NCI-H1092 treated with DMSO at 0.1 percent for 48 hours (cell line): ENCODE measurements around the gene RBSN.

ENCODE experiments used
- DNase-seq: peaks from one replicate; lab custom pipeline; 2025; lab: John Stamatoyannopoulos, UW

Gene RBSN

DNA sequence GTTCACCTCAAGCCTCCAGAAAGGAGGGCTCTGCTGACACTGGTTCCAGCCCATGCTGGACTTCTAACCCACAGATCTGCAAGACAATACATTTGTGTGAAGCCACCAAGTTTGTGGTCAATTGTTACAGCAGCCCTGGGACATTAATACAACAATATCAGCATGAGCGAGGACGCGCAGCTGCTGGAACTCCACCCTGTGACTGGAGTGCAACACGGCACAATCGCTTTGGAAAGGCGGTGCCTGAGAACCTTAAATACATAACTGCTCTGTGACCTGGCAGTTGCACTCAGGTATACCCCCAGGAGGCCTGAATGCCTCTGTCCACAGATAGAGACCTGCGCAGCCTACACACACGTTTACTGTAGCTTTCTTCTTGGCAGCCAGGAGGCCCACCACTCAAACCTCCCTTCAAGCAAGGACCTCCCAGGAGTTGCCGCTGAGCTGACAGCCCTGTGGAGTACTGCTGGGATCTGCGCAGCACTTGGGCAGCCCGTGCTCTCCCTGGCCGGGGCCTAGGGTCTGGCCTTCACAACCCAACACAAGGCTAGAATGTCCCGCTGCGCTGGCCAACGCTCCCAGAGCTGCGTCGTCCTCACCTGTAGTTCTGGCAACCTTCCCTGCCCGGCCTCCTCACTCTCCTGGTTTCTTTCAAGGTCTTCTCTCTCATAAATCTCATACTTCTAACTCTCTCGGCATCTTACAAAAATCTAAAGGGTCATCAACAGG lies 42.1 kb downstream of the RBSN start:
- no peak for DNase-seq

DNA sequence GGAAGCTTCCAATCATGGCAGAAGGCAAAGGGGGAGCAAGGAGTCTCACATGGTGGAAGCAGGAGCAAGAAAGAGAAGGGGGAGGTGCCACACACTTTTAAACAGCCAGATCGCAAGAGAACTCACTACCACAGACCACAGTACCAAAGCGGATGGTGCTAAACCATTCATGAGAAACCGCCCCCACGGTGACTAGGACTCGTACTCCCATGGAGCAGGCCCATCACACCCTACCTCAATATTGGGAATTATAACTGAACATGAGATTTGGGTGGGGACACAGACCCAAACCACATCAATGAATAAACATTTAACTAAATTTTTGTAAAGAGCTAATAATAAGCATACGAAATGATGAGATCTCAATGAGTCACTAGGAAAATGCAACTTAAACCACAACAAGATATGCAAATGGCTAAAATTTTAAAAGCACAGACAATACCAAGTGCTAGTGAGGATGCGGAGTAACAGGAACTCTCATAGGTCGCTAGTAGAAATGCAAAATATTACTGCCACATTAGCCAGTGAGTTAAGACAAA lies 43.9 kb downstream of the RBSN start:
- no peak for DNase-seq

DNA sequence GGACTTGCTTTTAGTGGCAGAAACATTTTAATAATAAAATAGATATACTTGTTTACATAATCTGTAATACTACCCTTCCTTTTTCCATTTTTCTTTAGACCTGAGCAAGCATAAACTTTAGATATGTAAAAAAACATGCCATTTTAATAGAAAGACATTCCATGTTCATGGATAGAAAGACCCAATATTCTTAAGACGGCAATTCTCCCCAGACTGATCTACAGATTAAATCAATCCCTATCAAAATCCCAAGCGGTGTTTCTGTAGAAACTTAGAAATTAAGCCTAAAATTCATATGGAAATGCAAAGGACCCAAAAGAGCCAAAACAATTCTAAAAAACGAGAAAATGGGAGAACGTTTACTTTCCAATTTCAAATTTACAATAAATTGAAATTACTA lies 45.4 kb downstream of the RBSN start:
- DNase-seq = no peak

DNA sequence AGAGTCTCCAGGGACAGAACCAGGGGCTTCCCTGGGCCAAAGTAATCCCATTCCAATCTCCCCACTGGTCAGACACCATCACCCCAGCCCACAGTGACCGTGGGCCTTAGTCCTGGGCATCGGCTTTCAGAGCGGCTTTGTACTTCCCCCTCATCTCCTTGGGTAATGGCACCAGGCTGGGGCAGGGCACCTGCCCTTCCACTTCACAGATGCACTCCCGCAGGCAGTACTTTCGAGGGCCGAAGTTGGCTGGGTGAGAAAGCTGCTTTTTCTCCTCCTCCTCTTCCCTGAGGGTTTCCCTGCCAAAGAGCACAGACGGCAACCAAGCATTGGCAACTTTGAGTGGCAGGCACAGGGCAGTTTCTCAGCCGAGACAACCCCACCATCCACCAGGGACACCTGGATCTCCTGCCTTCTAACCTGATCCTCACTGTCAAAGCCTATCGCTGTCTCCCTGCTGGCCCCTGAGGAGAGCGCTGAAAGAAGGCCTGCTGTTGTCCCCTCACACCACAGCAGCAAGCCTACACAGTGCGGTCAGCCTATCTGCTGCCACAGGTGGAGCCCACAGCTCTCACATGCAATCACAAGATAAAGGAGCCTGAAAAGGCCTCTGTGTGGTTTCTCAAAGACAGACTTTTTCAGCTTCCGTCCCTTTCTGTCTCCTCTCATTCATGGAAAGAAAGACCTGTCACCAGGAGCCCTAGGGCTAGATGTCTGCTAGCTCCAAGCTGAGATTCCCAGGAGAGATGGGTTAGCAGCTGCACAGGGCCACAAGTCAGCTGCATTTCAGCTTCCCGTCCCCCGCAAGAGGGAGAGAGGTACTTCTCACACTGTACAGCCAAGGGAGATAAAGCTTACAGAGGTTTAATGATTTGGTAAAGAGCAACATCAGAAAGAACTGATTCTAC lies 46.4 kb downstream of the RBSN start:
- DNase-seq = no peak

DNA sequence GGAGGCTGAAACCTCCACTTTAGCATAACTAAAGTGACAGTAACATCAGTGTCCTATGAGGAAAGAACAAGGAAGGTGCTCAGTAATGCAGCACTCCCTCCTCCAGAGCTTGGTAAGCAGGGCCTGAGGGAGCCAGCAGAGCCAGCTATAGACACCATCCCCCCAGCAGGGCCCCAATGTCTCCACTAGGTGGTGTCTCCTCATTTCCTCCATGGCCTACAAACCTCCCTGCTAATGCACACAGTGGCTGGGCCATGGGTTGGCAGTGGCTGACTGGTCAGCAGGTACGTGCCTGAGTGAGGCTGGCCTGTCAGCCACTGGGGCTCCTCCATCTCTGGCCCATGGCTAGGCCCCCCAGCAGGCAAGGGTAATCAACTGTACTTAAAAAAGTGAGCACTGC lies 47.4 kb downstream of the RBSN start:
- no peak for DNase-seq

DNA sequence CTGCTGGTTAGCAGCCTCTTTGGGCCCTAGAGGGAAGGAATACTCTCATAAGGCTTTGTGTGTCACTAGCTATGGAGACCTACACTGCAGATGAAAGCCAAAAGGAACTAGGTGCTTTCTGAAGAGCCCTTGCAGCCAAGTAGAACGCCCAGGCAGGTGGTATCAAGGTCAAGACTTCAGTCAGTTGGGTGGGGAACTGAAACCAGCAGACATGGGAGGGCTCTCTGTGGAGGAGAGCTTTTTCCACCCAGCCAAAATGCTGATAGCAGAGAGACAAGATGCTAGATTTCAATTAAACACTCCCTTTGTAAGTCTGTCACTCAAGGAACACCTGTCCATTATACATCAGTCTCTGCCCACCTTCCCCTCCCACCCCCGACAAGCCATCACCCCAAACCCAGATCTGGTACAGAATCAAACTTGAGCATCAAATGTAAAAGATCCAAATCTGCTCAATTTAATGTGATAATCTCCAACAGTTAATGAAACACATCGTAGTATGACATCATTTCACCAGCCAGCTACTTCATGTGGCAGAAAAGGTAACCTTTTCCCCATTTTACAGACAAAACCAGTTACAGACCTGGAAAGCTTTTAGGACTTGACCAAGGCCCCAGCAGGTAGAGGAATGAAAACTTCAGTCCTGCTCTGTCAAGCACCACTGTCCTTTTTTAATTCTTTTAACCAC lies 48.4 kb downstream of the RBSN start:
- no peak for DNase-seq

DNA sequence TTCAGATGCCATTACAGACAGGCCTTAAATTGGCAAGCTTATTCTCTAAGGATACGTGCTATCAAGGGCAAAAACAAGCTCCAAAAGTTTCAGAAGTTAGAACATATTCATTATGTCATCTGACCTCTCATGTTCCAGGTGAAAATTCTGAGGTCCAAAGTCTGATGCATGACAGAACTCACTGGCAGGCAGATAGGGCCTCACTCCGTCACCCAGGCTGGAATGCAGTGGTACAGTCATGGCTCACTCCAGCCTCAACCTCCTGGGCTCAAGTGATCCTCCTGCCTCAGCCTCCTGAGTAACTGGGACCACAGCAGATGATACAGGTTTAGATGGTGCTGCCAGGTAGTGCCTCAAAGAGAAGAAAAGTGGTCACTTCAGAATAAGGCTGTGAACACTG lies 49.4 kb downstream of the RBSN start:
- no peak for DNase-seq

DNA sequence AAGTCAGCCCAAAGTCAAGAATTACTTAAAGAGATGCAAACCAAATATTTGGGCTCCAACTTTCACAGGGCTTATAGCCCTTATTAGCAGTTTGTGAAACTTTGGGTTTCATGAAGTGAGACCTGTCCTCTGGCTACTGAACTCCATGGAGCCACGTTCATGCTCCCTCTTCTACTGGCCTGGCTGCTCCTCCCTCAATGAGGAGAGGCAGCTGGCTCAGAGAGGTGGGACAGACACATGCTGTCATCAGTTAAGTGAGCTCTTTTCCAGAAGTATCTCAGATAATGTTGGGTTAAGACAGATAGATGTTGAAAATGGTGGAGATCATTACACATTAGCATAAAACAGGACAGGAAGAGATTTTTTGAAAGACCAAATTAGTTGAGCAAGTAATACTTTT lies 53.3 kb downstream of the RBSN start:
- no peak for DNase-seq

DNA sequence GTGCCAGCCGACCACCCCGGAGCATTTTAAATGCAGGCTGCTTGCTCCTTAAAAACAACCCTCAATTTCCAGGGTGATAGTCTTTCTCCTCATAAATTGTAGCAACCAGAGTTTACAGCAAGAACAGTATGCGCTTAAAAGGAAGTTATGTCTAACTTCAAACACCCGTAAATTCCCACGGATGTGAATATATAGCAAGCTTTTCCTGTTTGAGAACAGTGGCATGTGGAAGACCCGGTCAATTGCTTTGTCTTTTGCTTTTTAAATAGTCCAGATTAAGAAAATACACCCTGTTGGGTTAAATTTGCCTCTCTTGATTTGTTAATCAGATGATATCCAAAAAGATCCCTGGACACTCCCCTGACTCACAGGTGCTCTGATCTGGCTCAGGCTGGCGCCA lies 54.6 kb downstream of the RBSN start:
- no peak for DNase-seq

DNA sequence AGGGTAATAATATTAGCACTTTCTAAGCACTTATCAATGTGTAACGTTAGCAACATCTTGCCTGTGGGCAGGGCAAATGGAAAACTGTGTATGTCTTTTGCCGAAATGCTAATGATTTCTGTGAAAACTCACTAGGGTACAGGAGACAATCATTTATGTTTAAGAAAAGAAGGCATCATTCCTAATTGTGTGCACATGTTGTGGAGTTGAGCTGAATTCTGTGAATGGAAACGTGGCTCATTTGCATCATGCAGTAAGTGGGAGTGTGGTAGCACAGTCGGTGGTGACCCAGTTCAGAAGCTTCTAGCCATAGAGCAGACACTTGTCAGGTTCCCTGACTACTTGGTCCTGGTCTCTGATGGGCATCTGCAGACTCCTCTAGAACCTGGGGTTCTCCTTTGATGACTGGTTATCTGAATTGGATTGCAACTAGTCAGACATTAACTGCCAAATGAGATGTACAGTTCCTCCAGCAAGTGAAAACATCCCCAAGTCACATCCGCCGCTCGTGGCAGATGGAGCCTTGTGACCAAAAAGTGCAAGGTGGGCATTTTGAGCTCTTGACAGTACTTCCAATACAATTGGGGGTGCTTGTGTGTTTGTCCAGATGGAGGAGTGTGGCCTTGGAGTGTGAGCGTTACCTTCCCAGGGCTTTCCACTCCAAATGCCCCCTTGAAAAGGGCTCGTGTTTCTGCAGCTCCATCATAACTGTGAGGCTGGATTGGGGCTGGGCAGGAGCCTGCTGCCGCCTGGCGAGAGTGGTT lies 55.4 kb downstream of the RBSN start:
- no peak for DNase-seq

DNA sequence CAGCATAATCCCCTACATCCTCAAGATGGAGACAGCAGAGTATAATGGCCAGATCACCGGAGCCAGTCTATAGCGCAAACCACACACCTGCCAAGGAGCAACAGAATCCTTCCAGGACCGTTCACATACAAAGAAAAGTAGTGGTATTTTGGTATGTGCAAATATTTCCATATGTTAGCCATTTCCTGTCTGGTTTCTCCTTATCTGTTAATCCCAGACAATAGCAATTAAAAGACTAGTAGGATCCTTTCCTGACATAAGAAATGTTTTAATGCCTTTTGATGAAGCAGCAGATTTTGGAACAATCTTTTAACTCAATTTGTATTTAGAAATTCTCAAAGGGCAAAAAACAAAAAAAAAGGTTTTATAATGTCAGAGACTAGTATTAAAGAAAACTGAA lies 56.0 kb downstream of the RBSN start:
- no peak for DNase-seq

DNA sequence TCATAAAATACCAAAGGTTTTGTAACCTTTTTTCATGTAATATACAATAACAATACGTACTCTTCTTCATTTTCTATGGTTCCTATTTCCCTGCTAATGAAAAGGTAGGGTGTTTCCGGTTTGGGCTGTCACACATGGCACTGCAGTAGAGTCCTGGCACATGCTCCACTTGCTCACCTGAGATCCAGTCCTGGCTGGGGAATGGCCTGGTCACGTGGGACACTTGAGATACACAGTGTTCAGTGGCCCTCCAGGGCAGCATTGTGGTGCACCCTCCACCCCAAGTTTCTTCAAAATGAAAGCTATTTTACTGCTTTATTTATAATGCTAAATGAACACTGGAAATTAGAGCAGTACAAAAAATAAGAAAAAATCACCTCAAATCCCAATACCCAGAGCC lies 57.0 kb downstream of the RBSN start:
- no peak for DNase-seq

DNA sequence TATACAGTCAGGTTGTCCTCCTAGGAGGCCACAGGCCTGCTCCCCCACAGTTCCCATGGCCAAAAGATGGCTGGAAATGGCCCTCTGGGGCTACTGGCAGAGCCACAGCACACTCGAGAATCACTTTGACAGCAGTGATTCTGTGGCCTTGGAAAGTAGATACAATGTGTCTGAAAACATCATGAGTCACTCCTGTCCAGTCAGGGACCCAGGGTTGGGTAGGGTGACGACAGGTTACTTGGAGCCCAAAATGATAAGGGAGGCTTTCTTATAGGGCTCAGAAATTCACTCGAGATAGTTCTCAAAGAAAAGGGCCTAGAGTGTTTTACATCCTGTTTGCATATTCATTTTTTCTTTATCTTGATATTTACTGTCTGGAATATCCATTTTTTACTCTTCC lies 58.1 kb downstream of the RBSN start:
- DNase-seq = no peak

DNA sequence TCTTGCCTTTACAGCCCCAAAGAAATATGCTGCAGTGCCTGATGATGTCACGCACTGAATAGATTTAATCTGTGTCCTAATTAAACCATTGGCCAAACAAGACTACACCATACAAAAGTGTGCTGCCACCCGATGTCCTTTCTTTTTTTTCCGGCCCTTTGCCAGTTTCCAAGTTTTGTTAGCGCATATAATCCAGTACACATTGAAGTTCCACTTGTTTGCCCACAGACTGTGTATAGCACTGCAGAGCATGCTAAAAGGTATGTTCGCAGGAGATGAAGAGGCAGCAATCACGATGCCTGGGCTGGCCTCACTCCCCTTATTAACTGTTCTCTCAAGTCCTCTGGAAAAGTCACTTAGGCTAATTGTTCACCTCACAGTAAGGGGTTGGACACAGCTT lies 60.6 kb downstream of the RBSN start:
- DNase-seq = no peak

DNA sequence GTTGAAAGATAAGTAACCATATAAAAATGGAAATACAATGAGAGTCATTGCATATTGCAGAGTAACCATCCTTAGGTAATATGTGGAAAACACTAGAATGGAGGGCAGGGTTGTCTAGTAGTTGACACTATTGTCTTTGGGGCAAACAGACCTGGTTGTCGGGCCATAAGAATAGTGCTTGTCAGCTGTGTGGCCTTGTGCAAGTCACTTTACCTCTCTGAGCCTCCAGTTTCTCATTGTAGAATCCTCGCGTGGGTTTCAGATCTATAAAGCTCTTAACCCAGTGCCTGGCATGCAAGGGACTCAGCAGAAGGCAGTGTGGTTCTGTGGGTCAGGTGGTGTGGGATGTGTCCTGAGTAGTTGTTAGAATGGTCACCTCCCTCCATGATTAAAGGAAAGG lies 65.8 kb downstream of the RBSN start:
- no peak for DNase-seq

DNA sequence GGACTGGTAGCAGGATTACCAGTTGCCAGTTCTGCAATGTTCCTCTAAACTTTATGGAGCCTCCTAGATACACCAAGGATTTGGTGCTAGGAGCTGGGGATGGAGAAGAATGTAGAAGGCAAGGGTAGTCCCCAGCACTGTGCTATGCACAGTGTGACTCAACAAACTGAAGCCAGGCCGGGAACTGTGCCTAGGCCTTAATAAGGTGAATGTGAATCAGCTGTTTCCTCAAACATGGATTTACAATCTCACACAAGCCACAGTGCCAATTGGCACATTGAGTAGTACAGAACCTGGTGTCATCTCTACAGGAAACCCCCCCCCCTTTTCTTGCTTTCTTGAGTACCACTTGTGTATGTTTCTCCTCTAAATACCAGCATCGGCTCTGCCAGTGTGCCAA lies 66.3 kb downstream of the RBSN start:
- no peak for DNase-seq

DNA sequence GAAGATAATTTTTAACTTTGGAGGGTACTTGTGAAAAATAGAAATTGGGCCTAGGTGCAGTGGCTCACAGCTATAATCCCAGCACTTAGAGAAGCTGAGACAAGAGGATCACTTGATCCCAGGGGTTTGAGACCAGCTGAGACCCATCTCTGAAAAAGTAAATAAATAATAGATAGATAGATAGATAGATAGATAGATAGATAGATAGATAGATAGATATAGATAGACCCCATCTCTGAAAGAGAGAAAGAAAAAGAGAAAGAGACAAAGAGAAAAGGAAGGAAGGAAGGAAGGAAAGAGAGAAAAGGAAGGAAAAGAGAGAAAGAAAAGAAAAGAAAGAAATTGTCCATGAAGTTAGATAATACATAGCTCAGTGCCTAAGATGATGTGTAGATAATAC lies 69.3 kb downstream of the RBSN start:
- DNase-seq = no peak

DNA sequence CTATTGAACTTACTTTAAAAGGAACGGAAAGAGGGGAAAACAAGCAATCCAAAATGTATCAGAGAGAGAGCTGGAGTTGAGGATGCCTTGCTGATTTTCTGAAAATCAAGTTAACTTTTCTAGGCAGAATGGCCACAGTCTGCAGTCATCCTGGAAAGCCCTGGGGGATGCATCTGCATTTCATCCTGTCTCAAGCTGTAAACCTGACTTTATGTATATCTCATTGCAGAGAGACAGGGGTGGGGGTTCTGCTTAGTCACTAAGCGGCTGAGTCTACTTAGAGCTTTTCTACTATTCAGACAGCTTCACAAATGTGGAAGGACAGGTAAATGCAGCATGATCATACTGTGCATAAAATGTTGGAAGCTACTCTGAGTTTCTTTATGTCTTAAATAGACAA lies 75.2 kb downstream of the RBSN start:
- DNase-seq = no peak

DNA sequence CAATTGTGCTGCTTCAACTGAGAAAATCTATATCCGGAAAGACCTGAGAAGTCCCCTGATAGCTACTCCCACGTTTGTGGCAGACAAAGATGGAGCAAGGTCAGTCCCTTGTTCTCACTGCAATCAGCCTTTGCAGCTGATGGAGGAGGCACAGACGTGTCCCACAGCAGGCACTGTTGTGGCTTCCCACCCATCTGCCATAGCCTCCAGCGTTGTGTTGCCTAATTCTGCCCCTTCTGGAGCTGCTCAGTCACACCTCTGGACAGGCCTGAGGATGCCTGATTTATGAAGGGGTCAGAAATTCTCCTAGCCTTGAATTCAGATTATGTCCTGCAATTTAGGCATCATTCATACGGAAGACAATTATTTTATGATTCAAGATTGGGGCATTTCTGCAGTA lies 75.7 kb downstream of the RBSN start:
- DNase-seq = no peak
